Kidney epithelial cell (primary cell): ENCODE results near the gene CMSS1. TPM values are rescaled to one million over a fixed set of nuclear protein-coding genes. Genes with fewer than 3 reads are reported as not detected.
"Not testable (repeated sequence)": the region's sequence is repeated elsewhere in the genome, so short reads cannot be mapped to it uniquely, and the experiment has no call there.

ENCODE experiments used
- DNase-seq: peaks from one replicate; pipeline ENCODE4 v3.0.0-alpha.2; 2010; ENCODE audit warnings: low read depth
- H3K27me3 ChIP-seq: 2 replicates; pipeline ENCODE4 v1.6.0; 2011; ENCODE audit warnings: low read length; ENCODE audit not compliant: control insufficient read depth, insufficient read depth
- H3K36me3 ChIP-seq: 2 replicates; pipeline ENCODE4 v1.5.1; 2011; ENCODE audit warnings: low read length; ENCODE audit not compliant: control insufficient read depth, insufficient read depth
- H3K4me3 ChIP-seq: 2 replicates; pipeline ENCODE4 v1.5.1; 2011; ENCODE audit warnings: low read depth, mild to moderate bottlenecking, control low read depth, low read length
- total RNA-seq: library from RNA; depleted of rRNA; stranded (reverse); fragments of >200 nt; gene quantifications from 2 replicates; pipeline ENCODE4 v1.2.3, GENCODE V29; 2015
- TF ChIP-seq, protein P1 (sequence below): IDR thresholded peaks from 2 replicates; pipeline ENCODE4 v1.5.1; 2011; ENCODE audit warnings: mild to moderate bottlenecking, moderate library complexity, low read length, control low read depth, inconsistent platforms; ENCODE audit not compliant: insufficient read depth, poor library complexity, severe bottlenecking

The CMSS1 gene
- total RNA-seq, 1 donor from 2014 or later: 36.9 TPM

DNA sequence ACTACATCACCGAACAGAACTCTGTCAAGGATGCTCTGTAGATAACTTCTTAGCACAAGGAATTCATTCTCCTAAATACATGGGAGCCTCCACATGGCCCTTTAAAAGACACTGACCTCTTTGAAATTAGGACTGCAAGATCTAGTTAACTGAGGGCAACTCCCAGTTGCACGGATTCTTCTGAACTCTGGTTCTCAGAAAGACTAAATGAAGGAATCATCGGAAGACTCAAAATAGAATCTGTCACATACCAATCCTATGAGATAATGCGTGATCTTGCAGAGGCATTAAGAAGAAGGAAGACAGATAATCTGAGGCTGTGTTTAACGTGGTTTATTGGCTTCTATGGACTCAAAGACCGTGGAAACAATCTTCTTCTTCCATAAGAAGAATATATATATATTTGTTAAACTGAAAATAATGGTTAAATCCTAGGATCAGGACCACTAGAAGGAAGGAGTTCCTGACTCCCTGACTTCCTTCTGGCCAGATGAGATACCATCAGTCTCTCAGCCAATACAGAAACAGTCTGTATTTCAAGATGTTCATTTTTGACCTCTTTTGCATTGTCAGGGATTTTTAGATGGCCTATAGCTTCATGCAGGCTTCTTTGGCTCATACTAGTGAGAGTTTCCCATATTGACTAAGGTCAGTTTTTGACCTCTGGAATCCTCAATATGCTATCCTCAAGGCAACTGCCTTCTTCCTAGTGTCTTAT is 409.2 kb downstream of the CMSS1 start:
- Histone ChIP-seq H3K4me3 (no peak overlapping the region), H3K36me3 (no peaks in the 10 kb centered on the region), H3K27me3 (no peaks in the 10 kb centered on the region)
- TF ChIP-seq, protein P1, sequence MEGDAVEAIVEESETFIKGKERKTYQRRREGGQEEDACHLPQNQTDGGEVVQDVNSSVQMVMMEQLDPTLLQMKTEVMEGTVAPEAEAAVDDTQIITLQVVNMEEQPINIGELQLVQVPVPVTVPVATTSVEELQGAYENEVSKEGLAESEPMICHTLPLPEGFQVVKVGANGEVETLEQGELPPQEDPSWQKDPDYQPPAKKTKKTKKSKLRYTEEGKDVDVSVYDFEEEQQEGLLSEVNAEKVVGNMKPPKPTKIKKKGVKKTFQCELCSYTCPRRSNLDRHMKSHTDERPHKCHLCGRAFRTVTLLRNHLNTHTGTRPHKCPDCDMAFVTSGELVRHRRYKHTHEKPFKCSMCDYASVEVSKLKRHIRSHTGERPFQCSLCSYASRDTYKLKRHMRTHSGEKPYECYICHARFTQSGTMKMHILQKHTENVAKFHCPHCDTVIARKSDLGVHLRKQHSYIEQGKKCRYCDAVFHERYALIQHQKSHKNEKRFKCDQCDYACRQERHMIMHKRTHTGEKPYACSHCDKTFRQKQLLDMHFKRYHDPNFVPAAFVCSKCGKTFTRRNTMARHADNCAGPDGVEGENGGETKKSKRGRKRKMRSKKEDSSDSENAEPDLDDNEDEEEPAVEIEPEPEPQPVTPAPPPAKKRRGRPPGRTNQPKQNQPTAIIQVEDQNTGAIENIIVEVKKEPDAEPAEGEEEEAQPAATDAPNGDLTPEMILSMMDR: no peak
- no peak for DNase-seq

DNA sequence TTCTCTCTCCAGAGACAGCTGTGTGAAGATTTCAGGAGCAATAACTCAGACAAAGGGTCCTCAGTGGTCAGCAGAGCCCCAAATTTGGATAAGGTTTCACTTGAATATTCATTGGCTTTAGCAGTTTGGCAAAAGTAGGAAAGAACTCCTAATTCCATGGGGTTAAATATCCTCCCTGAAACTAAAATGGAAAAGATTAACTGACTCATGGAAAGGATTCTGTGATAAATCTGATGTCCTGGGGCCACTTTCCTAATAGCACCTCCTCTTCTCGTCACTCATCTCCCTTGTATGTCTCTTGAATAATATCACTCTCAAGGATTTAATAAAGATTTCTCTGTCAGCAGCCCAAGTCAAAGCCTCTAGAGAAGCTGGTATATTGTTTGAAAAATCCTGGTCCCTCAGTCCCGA is 409.9 kb downstream of the CMSS1 start:
- no peaks in the 10 kb centered on the region for H3K36me3 ChIP-seq
- H3K4me3 ChIP-seq: no peak overlapping the region
- TF ChIP-seq, protein P1: no peak
- H3K27me3 ChIP-seq: no peaks in the 10 kb centered on the region
- DNase-seq: no peak

DNA sequence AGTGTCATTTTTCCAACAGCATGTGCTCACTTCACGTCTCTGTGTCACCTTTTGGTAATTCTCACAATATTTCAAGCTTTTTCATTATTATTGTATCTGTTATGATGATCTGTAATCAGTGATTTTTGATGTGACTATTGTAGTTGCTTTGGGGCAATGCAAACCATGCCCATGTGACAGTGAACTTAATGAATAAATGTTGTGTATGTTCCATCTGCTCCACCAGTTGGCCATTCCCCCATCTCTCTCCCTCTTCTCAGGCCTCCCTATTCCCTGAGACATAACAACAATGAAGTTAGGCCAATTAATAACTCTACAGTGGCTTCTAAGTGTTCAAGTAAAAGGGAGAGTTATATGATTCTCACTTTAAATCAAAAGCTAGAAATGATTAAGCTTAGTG is 410.6 kb downstream of the CMSS1 start:
- no peak overlapping the region for H3K4me3 ChIP-seq
- DNase-seq: no peak
- no peaks in the 10 kb centered on the region for H3K27me3 ChIP-seq
- no peaks in the 10 kb centered on the region for H3K36me3 ChIP-seq
- TF ChIP-seq, protein P1: no peak

DNA sequence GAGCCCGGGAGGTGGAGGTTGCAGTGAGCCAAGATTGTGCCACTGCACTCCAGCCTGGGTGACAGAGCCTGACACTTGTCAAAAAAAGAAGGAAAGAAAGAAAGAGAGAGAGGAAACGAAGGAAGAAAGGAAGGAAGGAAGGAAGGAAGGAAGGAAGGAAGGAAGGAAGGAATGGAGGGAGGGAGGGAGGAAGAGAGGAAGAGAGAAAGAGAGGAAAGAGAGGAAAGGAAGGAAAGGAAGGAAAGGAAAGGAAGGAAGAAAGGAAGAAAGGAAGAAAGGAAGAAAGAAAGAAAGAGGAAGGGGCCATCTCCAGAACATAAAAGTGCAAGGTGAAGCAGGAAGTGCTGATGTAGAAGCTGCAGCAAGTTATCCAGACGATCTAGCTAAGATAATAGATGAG is 411.5 kb downstream of the CMSS1 start:
- H3K36me3 ChIP-seq, DNase-seq, H3K4me3 ChIP-seq, H3K27me3 ChIP-seq: not testable (repeated sequence)

DNA sequence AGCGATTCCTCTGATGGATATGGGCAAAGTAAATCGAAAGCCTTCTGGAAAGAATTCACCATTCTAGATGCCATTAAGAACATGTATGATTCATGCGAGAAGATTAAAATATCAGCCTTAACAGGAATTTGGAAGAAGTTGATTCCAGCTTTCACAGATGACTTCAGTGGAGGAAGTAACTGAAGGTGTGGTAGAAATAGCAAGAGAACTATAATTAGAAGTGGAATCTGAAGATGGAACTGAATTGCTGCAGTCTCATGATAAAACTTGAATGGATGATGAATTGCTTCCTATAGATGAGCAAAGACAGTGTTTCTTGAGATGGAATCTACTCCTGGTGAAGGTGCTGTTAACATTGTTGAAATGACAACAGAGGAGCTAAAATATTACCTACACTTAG is 413.0 kb downstream of the CMSS1 start:
- DNase-seq: no peak
- H3K36me3 ChIP-seq: no peaks in the 10 kb centered on the region
- TF ChIP-seq, protein P1: no peak
- no peak overlapping the region for H3K4me3 ChIP-seq
- no peaks in the 10 kb centered on the region for H3K27me3 ChIP-seq

Other genes with a start within 250 kb of the CMSS1 start
- gene COL8A1, start 179.3 kb upstream of the CMSS1 start, total RNA-seq: 24.4 TPM in 2 replicates